Measurements from ENCODE around the gene RPL3.

The RPL3 gene

GRCh38 chr22:39349506-39349966, 30.1 kb upstream of the RPL3 start:
- DNase-seq (ENCODE audit: low read depth) = no peak
- TF ChIP-seq MYC (IDR thresholded peaks at IDR 0.05; ENCODE audit: low read depth, low read length) (no peak), CTCF (IDR thresholded peaks at IDR 0.05; ENCODE audit: low read depth, low read length) (no peak), POLR2A (IDR thresholded peaks at IDR 0.05; ENCODE audit: extremely low read depth, insufficient read length) (no peak), MAX (IDR thresholded peaks at IDR 0.05; ENCODE audit: low read depth, low read length) (no peak)
- peak overlapping the region; percentile 53 for H3K4me3 ChIP-seq (ENCODE audit: low read depth, low read length)

GRCh38 chr22:39348909-39349505, 29.6 kb upstream of the RPL3 start:
- peak; percentile 82 for DNase-seq (ENCODE audit: low read depth)
- TF ChIP-seq MYC (IDR thresholded peaks at IDR 0.05; ENCODE audit: low read depth, low read length) (no peak), POLR2A (IDR thresholded peaks at IDR 0.05; ENCODE audit: extremely low read depth, insufficient read length) (no peak), MAX (IDR thresholded peaks at IDR 0.05; ENCODE audit: low read depth, low read length) (no peak), CTCF (IDR thresholded peaks at IDR 0.05; ENCODE audit: low read depth, low read length) (no peak)
- H3K4me3 ChIP-seq (ENCODE audit: low read depth, low read length) = peak overlapping the region; percentile 53

GRCh38 chr22:39345231-39345630, 25.8 kb upstream of the RPL3 start:
- no peak overlapping the region for H3K4me3 ChIP-seq (ENCODE audit: low read depth, low read length)
- TF ChIP-seq POLR2A (IDR thresholded peaks at IDR 0.05; ENCODE audit: extremely low read depth, insufficient read length) = no peak
- TF ChIP-seq CTCF (IDR thresholded peaks at IDR 0.05; ENCODE audit: low read depth, low read length) = no peak
- no peak for TF ChIP-seq MAX (IDR thresholded peaks at IDR 0.05; ENCODE audit: low read depth, low read length)
- TF ChIP-seq MYC (IDR thresholded peaks at IDR 0.05; ENCODE audit: low read depth, low read length) = no peak
- DNase-seq (ENCODE audit: low read depth) = no peak

- DNase-seq (ENCODE audit: low read depth) = no peak
- no peak overlapping the region for H3K4me3 ChIP-seq (ENCODE audit: low read depth, low read length)
- TF ChIP-seq MYC (IDR thresholded peaks at IDR 0.05; ENCODE audit: low read depth, low read length) (no peak), CTCF (IDR thresholded peaks at IDR 0.05; ENCODE audit: low read depth, low read length) (no peak), MAX (IDR thresholded peaks at IDR 0.05; ENCODE audit: low read depth, low read length) (no peak)
Measured at GRCh38 chr22:39344046-39344390, 24.6 kb upstream of the RPL3 start.

GRCh38 chr22:39343259-39344045, 24.0 kb upstream of the RPL3 start:
- DNase-seq (ENCODE audit: low read depth) = peak; percentile 82
- no peak overlapping the region for H3K4me3 ChIP-seq (ENCODE audit: low read depth, low read length)
- TF ChIP-seq MAX (IDR thresholded peaks at IDR 0.05; ENCODE audit: low read depth, low read length) = peak; percentile 39; the same call in 1 of the 2 replicates
- TF ChIP-seq CTCF (IDR thresholded peaks at IDR 0.05; ENCODE audit: low read depth, low read length) = peak; percentile 93
- TF ChIP-seq MYC (IDR thresholded peaks at IDR 0.05; ENCODE audit: low read depth, low read length) = 0 out of 2 replicates have a peak, but pooled peaks have one; percentile 18
- no peak for TF ChIP-seq POLR2A (IDR thresholded peaks at IDR 0.05; ENCODE audit: extremely low read depth, insufficient read length)
